Muscle of leg (tissue), 11 donors: Measurements from ENCODE around the gene SMAD4. TPM values are rescaled to one million over a fixed set of nuclear protein-coding genes. Genes with fewer than 3 reads are reported as not detected.
A peak's percentile ranks its signal among the peaks of the same experiment; 100 is the strongest.
"Not testable (repeated sequence)": the region's sequence is repeated elsewhere in the genome, so short reads cannot be mapped to it uniquely, and the experiment has no call there.

Experiments
- DNase-seq: peaks from one replicate; pipeline ENCODE4 v3.0.0; 2013
- H3K27ac ChIP-seq: one replicate; pipeline ENCODE4 v1.5.1; 2013; ENCODE audit warnings: mild to moderate bottlenecking, low read length, control low read depth
- H3K27me3 ChIP-seq: one replicate; pipeline ENCODE4 v1.6.1; 2013; ENCODE audit warnings: low read length; ENCODE audit not compliant: control insufficient read depth, insufficient read depth
- H3K36me3 ChIP-seq: one replicate; pipeline ENCODE4 v1.6.1; 2013; ENCODE audit warnings: low read length; ENCODE audit not compliant: control insufficient read depth, insufficient read depth
- H3K4me1 ChIP-seq: one replicate; pipeline ENCODE4 v1.6.1; 2013; ENCODE audit warnings: low read length; ENCODE audit not compliant: control insufficient read depth, insufficient read depth
- H3K4me3 ChIP-seq: one replicate; pipeline ENCODE4 v1.5.1; 2013; ENCODE audit warnings: low read length, control low read depth
- H3K9me3 ChIP-seq: replicated peaks from 2 replicates; pipeline ENCODE4 v1.6.1; 2013; ENCODE audit warnings: low read depth, low read length; ENCODE audit not compliant: control insufficient read depth
- WGBS: methylation state at CpG from one replicate; pipeline ENCODE4 v1.1.5; 2013; ENCODE audit warnings: missing lambda C conversion rate; ENCODE audit not compliant: insufficient coverage; 5-methylcytosine and 5-hydroxymethylcytosine counted together
- polyA plus RNA-seq, 8 donors: library from polyadenylated mRNA; unstranded; fragments of 120-200 nt; gene quantifications; one replicate each; pipeline versions ENCODE4 v1.2.1 to v1.2.3, GENCODE V29; 2013; ENCODE audit warnings: inconsistent platforms in 1 of 8, low replicate concordance in 1 of 8; ENCODE audit not compliant: insufficient read length in 8 of 8, insufficient read depth in 1 of 8
- total RNA-seq: library from RNA; stranded (reverse); fragments of 120-200 nt; gene quantifications from one replicate; pipeline ENCODE4 v1.2.4, GENCODE V29; 2013

SMAD4 gene
- total and polyA plus RNA-seq, 9 donors = 67.8 to 102 (median 78.6) TPM

- DNase-seq = no peak
- no peaks in the 10 kb centered on the region for H3K36me3 ChIP-seq
- no peak overlapping the region for H3K4me3 ChIP-seq
- H3K4me1 ChIP-seq = peaks cover 3% of the 10 kb centered on the region
- no peak overlapping the region for H3K27ac ChIP-seq
- H3K9me3 ChIP-seq = peaks cover 2% of the 10 kb centered on the region
- H3K27me3 ChIP-seq = no peaks in the 10 kb centered on the region
- no CpG with 5 or more reads among the region's 2 CpGs for WGBS
These were observed 36.0 kb upstream of the SMAD4 start for GRCh38 chr18:50994031-50994430.

GRCh38 chr18:51003174-51003573 lies 26.8 kb upstream of the SMAD4 start:
- not testable (repeated sequence) for H3K4me3 ChIP-seq, H3K4me1 ChIP-seq, H3K27me3 ChIP-seq, DNase-seq, H3K36me3 ChIP-seq, H3K27ac ChIP-seq, H3K9me3 ChIP-seq
- WGBS = no CpG with 5 or more reads among the region's 2 CpGs

GRCh38 chr18:51006061-51006818 lies 23.8 kb upstream of the SMAD4 start:
- Histone ChIP-seq H3K9me3 (no peaks in the 10 kb centered on the region), H3K4me3 (no peak overlapping the region), H3K27ac (no peak overlapping the region), H3K36me3 (no peaks in the 10 kb centered on the region), H3K27me3 (no peaks in the 10 kb centered on the region), H3K4me1 (no peaks in the 10 kb centered on the region)
- DNase-seq = no peak
- 78% methylated on average over 2 of the region's 5 CpGs for WGBS

GRCh38 chr18:51006948-51007789 lies 22.8 kb upstream of the SMAD4 start:
- Histone ChIP-seq H3K9me3 (no peaks in the 10 kb centered on the region), H3K27ac (no peak overlapping the region)
- no CpG with 5 or more reads among the region's 13 CpGs for WGBS

GRCh38 chr18:51007790-51008139 lies 22.2 kb upstream of the SMAD4 start:
- Histone ChIP-seq H3K27me3 (no peaks in the 10 kb centered on the region), H3K4me1 (no peaks in the 10 kb centered on the region), H3K9me3 (no peaks in the 10 kb centered on the region), H3K36me3 (no peaks in the 10 kb centered on the region), H3K4me3 (no peak overlapping the region), H3K27ac (no peak overlapping the region)
- 60% methylated on average over 1 of the region's 1 CpG for WGBS
- no peak for DNase-seq

More at GRCh38 chr18:51006948-51007789, 22.8 kb upstream of the SMAD4 start:
- Histone ChIP-seq H3K4me1 (no peaks in the 10 kb centered on the region), H3K36me3 (no peaks in the 10 kb centered on the region), H3K4me3 (no peak overlapping the region), H3K27me3 (no peaks in the 10 kb centered on the region)
- no peak for DNase-seq

GRCh38 chr18:51009072-51009471 lies 20.9 kb upstream of the SMAD4 start:
- no peak overlapping the region for H3K4me3 ChIP-seq
- H3K27ac ChIP-seq = no peak overlapping the region
- peak; percentile 20 for DNase-seq
- no peaks in the 10 kb centered on the region for H3K27me3 ChIP-seq
- no peaks in the 10 kb centered on the region for H3K36me3 ChIP-seq
- no peaks in the 10 kb centered on the region for H3K4me1 ChIP-seq
- H3K9me3 ChIP-seq = no peaks in the 10 kb centered on the region

GRCh38 chr18:51010218-51010617 lies 19.8 kb upstream of the SMAD4 start:
- Histone ChIP-seq H3K4me3 (no peak overlapping the region), H3K36me3 (no peaks in the 10 kb centered on the region), H3K9me3 (no peaks in the 10 kb centered on the region), H3K27ac (no peak overlapping the region), H3K4me1 (no peaks in the 10 kb centered on the region), H3K27me3 (no peaks in the 10 kb centered on the region)
- DNase-seq = no peak

- no peaks in the 10 kb centered on the region for H3K27me3 ChIP-seq
- no peaks in the 10 kb centered on the region for H3K9me3 ChIP-seq
- H3K27ac ChIP-seq = no peak overlapping the region
- H3K4me1 ChIP-seq = no peaks in the 10 kb centered on the region
- 43% methylated on average over 1 of the region's 3 CpGs for WGBS
- no peak overlapping the region for H3K4me3 ChIP-seq
- no peaks in the 10 kb centered on the region for H3K36me3 ChIP-seq
- DNase-seq = peak; percentile 15
These were observed 18.3 kb upstream of the SMAD4 start for GRCh38 chr18:51011709-51012108.

GRCh38 chr18:51012441-51012840 lies 17.6 kb upstream of the SMAD4 start:
- no peak for DNase-seq
- WGBS = 75% methylated on average over 1 of the region's 3 CpGs
- Histone ChIP-seq H3K9me3 (no peaks in the 10 kb centered on the region), H3K27me3 (no peaks in the 10 kb centered on the region), H3K4me1 (no peaks in the 10 kb centered on the region), H3K4me3 (no peak overlapping the region), H3K36me3 (no peaks in the 10 kb centered on the region), H3K27ac (no peak overlapping the region)

GRCh38 chr18:51013259-51013658 lies 16.8 kb upstream of the SMAD4 start:
- Histone ChIP-seq H3K27me3 (no peaks in the 10 kb centered on the region), H3K9me3 (no peaks in the 10 kb centered on the region), H3K27ac (no peak overlapping the region), H3K4me1 (no peaks in the 10 kb centered on the region), H3K36me3 (no peaks in the 10 kb centered on the region), H3K4me3 (no peak overlapping the region)
- no CpG with 5 or more reads among the region's 3 CpGs for WGBS
- DNase-seq = no peak
